NCI-H524 (cell line): ENCODE measurements around the gene PDE10A.

Source experiments
- DNase-seq, 2 experiments: peaks; one replicate each; lab custom pipeline; 2025; lab: John Stamatoyannopoulos, UW

PDE10A gene

DNA sequence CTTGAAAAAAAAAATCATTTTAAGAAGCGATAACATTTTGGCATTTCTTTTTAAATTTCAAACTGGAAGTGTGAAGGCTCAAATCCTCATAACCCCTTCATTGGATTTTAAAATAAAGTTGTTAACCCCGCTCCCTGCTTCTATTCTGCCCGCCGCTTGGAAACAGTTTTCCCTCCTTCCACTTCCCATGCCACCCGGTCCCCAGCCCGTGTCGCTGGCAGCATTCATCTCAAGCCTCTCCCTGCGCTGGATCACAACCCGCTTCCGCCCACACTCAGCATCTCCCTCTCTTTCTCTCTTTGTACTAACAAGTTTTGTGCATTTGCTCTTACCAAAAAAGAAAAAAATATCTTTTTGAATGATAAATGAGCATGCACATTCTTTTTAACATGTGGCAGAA, 15.4 kb upstream of the PDE10A start:
- DNase-seq, result no peak

DNA sequence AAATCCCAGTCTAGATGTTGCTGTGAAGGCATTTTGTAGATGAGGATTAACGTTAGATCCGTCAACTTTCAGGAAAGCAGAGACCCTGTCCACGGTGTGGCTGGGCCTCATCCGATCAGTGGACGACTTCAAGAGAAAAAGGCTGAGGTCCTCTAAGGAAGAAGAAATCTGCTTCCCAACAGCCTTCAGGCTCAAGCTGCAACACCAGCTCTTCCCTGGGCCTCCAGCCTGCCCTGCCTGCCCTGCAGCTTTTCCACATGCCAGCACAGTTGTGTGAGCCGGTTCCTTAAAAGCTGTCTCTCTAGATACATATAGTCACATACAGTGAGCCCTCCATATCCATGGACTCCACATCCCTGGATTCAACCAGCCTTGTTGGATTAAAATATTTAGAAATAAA, 14.1 kb upstream of the PDE10A start:
- DNase-seq, result no peak

DNA sequence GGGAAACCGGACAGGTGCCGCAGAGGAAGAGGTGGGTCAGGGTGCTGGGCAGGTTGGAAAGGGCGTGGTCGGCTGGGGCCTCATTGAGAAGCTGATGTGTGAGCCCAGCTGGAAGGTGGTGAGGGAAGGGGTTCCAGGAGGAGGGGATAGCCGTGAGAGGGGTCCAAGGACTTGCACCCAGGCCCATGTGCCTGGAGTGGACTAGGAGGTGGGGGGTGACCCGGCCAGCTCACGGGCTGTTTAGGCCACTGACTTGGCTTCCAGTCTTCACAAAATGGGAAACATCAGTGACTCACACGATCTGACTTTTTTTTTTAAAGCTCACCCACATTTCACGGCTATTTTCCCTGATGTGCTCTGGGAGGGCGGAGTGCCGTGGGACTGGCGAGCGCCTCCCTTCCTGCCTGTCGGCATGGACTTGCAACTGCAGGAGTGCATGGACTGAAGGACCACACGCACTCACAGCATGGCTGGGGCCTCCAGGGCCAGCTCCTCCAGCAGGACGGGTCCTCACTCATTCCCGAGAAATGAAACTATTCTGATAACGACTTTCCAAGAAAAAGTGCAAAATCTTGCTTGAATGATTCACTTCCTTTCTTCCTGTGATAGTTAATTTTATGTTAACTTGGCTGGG, 13.5 kb upstream of the PDE10A start:
- no peak for DNase-seq

DNA sequence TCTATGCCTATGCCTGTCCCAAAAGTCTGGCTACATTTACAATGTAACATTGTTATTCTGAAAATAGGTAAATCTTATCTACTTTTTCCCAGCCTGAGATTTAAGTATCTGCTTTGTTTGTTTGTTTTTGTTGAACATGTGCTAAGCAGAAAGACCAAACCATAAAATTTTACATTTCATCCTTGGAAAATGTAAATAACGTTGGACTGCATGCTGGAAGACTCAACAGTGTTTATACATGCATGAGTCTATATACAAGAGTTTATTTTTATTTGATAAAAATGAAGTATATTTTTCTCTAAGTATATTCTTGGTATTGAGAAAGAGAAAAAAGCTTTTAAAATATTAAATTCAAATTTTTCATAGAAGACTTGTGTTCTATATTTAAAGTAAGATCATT, 12.1 kb upstream of the PDE10A start:
- no peak for DNase-seq

DNA sequence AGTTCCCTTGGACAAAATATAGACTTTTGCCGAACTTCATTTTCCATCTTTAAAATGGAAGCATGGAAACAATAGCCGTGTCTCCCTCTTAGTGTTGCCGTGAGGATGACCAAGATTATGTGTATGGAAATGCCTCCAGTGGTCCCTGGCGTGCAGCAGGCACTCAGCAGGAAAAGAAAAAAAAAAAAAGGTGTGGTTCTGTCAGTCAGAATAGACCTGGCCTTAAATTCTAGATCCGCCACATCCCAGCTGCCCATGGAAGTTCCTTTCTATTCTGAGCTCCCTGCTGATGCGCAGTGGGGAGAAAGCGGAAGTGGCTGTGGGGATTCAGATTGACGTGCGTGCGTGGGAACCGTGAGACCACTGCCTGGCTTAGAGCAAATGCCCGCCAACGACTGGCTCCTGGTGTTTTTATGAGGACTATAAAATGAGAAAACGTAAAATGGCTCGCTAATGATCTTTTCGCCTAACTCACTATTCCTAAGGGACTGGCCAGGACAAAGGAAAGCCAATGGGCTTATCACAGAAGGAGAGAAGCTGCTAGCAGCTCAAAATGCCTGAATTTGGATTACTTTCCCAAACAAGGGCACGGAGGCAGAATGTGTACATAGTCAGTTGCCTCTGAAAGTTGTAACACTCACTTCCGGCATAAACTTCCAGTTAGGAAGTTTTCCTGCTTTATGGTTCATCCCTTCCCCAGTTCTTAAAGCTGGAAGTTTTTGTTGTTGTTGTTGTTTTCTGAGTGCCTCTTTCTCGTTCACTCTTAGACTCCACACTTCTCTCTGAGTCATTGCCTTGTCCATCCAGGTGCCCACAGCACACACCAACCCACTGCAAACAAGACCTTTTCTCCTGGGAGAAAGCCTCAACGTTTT, 11.4 kb upstream of the PDE10A start:
- no peak for DNase-seq

GRCh38 chr6:165671222-165671768, 8.3 kb upstream of the PDE10A start:
- DNase-seq, result peak; percentile 62 to 82

GRCh38 chr6:165668951-165669350, 5.9 kb upstream of the PDE10A start:
- no peak for DNase-seq

DNA sequence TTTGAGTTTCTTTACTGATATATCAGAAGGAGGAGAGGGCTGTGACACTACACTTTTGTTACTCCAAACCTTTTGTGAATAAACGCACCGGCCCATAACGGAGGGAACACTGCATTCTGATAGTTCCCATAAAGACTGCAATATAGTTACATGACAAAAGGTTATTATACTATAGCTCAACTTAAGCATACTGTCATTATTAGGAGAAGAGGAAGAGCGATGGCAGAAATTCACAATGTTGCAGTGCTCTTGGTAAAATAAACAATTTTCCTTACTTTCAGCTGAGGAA, 2.3 kb upstream of the PDE10A start:
- DNase-seq, result no peak

- DNase-seq, result peak in 1 of 2 experiments; percentile 11
Measured at GRCh38 chr6:165664559-165665383, 1.7 kb upstream of the PDE10A start.

DNA sequence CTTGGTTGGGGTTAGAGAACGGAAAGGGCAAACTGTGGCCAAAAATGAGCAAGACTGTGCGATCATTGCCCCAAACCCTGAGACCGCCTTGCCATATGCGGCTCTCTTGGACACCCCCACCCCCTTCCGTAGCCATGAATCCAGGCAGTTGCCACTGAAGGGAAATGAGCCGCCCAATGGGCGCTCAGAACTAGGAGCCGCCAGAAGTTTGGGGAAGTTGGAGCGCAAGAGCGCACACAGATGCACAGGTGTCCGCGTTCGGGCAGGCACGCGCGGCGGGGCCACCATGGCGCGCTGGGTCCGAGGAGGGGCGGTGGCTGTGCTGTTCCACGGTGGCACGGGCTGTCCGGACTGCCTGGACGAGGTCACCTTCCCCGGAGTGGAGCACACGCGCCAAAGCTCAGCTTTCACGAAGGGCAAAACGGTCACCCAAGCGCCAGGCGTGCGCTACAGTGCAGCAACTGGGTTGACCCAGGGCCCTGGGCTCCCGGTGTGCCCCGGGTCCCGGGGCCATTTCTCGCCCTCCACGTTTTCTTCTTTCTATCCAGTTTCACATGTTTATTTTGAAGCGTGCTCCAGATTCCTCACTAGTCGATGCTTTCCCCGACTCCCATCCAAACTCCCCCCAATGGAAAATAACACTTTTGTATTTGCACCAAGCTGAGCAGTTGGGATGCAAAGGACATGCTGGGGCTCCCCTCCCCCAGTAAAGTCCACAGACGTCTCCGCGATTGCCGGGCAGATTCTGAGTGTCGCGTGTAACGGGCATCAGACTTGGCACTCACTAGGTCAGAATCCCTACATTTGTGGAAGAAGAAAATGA, 906 bp upstream of the PDE10A start:
- DNase-seq, result peak in 1 of 2 experiments; percentile 41

- DNase-seq, result peak in 1 of 2 experiments; percentile 41
Measured at GRCh38 chr6:165663377-165663735, 315 bp upstream of the PDE10A start.

- DNase-seq, result peak in 1 of 2 experiments; percentile 25
Measured at GRCh38 chr6:165662041-165662748, 846 bp downstream of the PDE10A start.

- DNase-seq, result peak in 1 of 2 experiments; percentile 27
Measured at GRCh38 chr6:165661664-165662025, 1.4 kb downstream of the PDE10A start.

DNA sequence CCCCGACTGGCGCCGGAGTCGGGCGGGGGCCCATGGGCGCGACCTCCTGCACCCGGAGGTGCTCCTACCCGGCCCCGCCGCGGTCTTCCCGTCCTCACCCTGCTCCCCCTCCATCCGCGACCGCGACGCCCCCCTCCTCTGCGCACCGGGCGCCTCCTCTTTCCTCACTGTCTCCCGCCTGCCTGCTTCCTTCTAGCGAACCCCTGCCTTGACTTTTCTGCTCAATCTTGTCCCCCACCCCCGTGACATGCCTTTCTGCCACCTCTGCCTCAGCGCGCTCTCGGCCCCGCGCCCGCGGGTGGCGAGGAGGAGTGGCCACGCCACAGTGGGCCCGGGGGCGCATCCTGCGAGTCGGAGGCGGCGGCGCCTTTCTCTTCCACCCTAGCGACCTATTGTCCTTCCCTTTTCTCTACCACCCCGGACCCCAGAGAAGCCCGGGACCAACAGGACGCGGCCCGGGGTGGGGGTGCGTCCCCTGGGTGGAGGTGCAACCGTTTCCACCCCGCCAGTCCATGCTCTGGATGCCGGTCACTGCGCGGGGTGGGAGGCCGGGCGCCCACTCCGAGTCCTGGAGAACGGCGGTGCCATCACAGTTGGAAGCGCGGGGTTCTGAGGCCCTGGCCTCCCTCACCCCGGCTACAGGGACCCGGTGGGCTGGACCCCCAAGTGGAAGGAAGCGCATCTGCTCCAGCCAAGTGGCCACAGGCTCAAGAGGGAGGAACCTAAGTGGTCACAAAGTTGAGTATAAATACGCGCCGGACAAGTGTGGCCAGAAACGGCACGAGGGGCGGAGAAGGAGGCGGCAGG, 2.0 kb downstream of the PDE10A start:
- no peak for DNase-seq

DNA sequence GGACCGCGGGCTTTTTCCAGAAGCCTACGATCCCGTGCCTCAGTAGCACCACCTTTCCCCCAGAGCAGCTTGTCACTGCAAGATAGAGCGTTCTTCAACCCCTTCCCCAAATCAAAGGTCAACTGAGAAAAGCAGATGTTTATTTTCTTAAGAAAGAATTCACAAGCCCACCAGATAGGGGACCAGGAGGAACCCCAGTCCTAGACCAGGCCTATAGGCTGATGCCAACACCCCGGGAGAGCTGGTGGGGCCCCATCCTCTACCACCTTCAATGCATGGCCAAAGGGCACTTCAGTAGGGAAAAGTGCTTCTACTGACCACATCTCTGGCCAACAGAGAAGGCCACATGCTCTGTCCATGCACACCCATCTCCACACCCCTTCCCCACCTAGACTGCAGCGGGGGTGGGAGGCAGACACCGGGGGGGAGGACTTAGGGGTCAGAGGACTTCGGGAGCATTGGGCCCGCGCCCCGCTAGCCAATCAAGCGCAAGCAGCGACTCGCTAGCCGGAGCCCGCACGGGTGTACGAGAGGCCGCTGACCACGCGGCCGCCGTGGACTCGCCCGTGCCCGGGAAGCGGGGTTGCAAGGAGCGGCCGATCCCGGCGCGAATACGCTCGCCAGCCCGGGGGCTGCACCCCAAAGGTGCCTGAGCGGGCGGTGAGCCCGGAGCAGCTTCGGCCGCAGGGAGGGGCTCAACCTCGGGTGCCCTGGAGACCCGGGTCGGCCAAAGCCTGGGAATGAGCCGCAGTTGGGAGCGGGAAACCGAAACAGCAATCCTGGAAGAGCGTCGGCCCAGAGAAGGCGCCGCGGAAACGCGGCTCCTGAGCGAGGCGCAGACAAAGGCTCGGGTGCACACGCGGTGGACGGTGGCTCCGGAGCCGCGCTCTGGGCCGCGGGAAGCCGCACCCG, 2.8 kb downstream of the PDE10A start:
- peak in 1 of 2 experiments; percentile 50 for DNase-seq

GRCh38 chr6:165658395-165659058, 4.5 kb downstream of the PDE10A start:
- DNase-seq, result no peak

- no peak for DNase-seq
Measured at GRCh38 chr6:165657325-165657680, 5.7 kb downstream of the PDE10A start.

DNA sequence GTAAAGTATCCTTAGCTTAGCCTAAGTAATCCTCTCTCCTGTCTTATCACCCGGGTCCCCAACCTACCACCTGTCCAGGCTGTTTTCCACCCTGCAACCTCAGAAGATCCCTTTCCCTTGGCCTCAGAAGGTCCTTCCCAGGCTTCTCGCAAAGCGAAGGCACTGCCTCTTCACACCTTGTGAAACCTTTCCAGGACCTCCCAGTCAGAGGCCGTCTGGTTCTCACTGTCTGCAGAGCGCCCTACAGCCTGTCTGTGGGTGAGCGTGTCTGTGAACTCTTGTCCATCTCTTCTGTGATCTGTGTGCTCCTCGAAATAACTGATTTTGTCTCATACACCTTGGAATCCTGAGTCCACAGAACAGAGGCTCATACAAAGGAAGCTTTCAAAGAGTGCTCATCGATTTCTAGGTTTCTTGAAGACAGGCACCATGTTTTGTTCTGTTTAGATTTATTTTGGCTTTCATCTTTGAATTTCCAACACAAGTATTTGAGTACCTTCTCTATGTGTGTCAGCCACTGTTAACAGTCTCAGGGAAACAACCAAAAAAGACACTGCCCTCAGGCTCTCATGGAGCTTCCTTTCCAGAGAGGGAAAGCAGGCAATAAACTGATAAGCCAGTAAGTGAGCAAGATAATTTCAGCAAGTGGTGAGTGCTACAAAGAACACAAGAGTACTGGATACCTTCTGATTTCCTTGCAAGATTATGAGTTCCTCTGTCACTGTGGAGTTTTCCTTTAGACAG, 6.3 kb downstream of the PDE10A start:
- DNase-seq, result no peak
